ENCODE data around the gene DHX58. TPM values are rescaled to one million over a fixed set of nuclear protein-coding genes. Genes with fewer than 3 reads are reported as not detected.
A peak's percentile ranks its signal among the peaks of the same experiment; 100 is the strongest.
"Not testable (repeated sequence)": the region's sequence is repeated elsewhere in the genome, so short reads cannot be mapped to it uniquely, and the experiment has no call there.

The DHX58 gene
- total and polyA plus RNA-seq, 2 donors from 2014 or later = 22.1 to 27.5 TPM

- FAIRE-seq (no peak), DNase-seq (no peak)
- Histone ChIP-seq H3K4me1 (ENCODE audit: control insufficient read depth in 2 of 3, insufficient read depth in 2 of 3, low read depth in 1 of 3, low read length in 3 of 3) (peaks cover 0 to 30% (median 20%) of the 10 kb centered on the region in 3 donors), H3K4me3 (ENCODE audit: low read length in 3 of 3) (no peak overlapping the region), H3K27ac (ENCODE audit: low read depth in 2 of 2, low read length in 2 of 2) (peak overlapping the region in 1 of 2 donors; percentile 59), H3K9me3 (ENCODE audit: control insufficient read depth in 2 of 3, insufficient read depth in 1 of 3, low read length in 3 of 3) (no peaks in the 10 kb centered on the region), H3K9ac (ENCODE audit: low read length in 3 of 3) (no peak overlapping the region), H3K27me3 (ENCODE audit: control insufficient read depth, insufficient read depth, low read length) (no peaks in the 10 kb centered on the region), H3K36me3 (ENCODE audit: control insufficient read depth in 2 of 3, insufficient read depth in 3 of 3, low read length in 3 of 3) (peaks cover 2 to 6% (median 2%) of the 10 kb centered on the region in 3 donors)
- no peak for TF ChIP-seq CTCF (IDR thresholded peaks at IDR 0.05; ENCODE audit: borderline replicate concordance, extremely low read depth, insufficient read depth)
- intact Hi-C loops (cut with DNase I) = no loop called here
Observed at GRCh38 chr17:42142371-42142896, 29.9 kb upstream of the DHX58 start.

- Histone ChIP-seq H3K27ac (ENCODE audit: low read depth in 2 of 2, low read length in 2 of 2) (no peak overlapping the region), H3K9ac (ENCODE audit: low read length in 3 of 3) (no peak overlapping the region), H3K36me3 (ENCODE audit: control insufficient read depth in 2 of 3, insufficient read depth in 3 of 3, low read length in 3 of 3) (peaks cover 0 to 6% (median 2%) of the 10 kb centered on the region in 3 donors), H3K4me1 (ENCODE audit: control insufficient read depth in 2 of 3, insufficient read depth in 2 of 3, low read depth in 1 of 3, low read length in 3 of 3) (peaks cover 0 to 34% (median 24%) of the 10 kb centered on the region in 3 donors), H3K9me3 (ENCODE audit: control insufficient read depth in 2 of 3, insufficient read depth in 1 of 3, low read length in 3 of 3) (no peaks in the 10 kb centered on the region), H3K27me3 (ENCODE audit: control insufficient read depth, insufficient read depth, low read length) (no peaks in the 10 kb centered on the region), H3K4me3 (ENCODE audit: low read length in 3 of 3) (no peak overlapping the region)
- TF ChIP-seq CTCF (IDR thresholded peaks at IDR 0.05; ENCODE audit: borderline replicate concordance, extremely low read depth, insufficient read depth) = no peak
- DNase-seq = no peak
- FAIRE-seq = no peak
- intact Hi-C loops (cut with DNase I) = no loop called here
Observed at GRCh38 chr17:42141382-42141781, 28.9 kb upstream of the DHX58 start.

GRCh38 chr17:42140690-42141089 is 28.2 kb upstream of the DHX58 start:
- H3K9ac ChIP-seq (ENCODE audit: low read length in 3 of 3); H3K36me3 ChIP-seq (ENCODE audit: control insufficient read depth in 2 of 3, insufficient read depth in 3 of 3, low read length in 3 of 3); intact Hi-C loops (cut with DNase I); DNase-seq; H3K9me3 ChIP-seq (ENCODE audit: control insufficient read depth in 2 of 3, insufficient read depth in 1 of 3, low read length in 3 of 3); H3K4me3 ChIP-seq (ENCODE audit: low read length in 3 of 3); H3K27me3 ChIP-seq (ENCODE audit: control insufficient read depth, insufficient read depth, low read length); H3K27ac ChIP-seq (ENCODE audit: low read depth in 2 of 2, low read length in 2 of 2); FAIRE-seq: not testable (repeated sequence)
- peaks cover 5 to 39% (median 31%) of the 10 kb centered on the region in 3 donors for H3K4me1 ChIP-seq (ENCODE audit: control insufficient read depth in 2 of 3, insufficient read depth in 2 of 3, low read depth in 1 of 3, low read length in 3 of 3)

- Histone ChIP-seq H3K9me3 (ENCODE audit: control insufficient read depth in 2 of 3, insufficient read depth in 1 of 3, low read length in 3 of 3) (no peaks in the 10 kb centered on the region), H3K4me1 (ENCODE audit: control insufficient read depth in 2 of 3, insufficient read depth in 2 of 3, low read depth in 1 of 3, low read length in 3 of 3) (peaks cover 8 to 52% (median 47%) of the 10 kb centered on the region in 3 donors), H3K27me3 (ENCODE audit: control insufficient read depth, insufficient read depth, low read length) (no peaks in the 10 kb centered on the region), H3K9ac (ENCODE audit: low read length in 3 of 3) (peak overlapping the region in 1 of 3 donors; percentile 43), H3K36me3 (ENCODE audit: control insufficient read depth in 2 of 3, insufficient read depth in 3 of 3, low read length in 3 of 3) (peaks cover 0 to 6% (median 0%) of the 10 kb centered on the region in 3 donors), H3K27ac (ENCODE audit: low read depth in 2 of 2, low read length in 2 of 2) (peak overlapping the region; percentile 1 to 51), H3K4me3 (ENCODE audit: low read length in 3 of 3) (no peak overlapping the region)
- no peak for TF ChIP-seq CTCF (IDR thresholded peaks at IDR 0.05; ENCODE audit: borderline replicate concordance, extremely low read depth, insufficient read depth)
- no peak for FAIRE-seq
- DNase-seq = peak in 2 of 5 donors; percentile 48 to 64
- intact Hi-C loops (cut with DNase I) = no loop called here
Observed at GRCh38 chr17:42138749-42139492, 26.4 kb upstream of the DHX58 start.
